ENCODE data around the gene CHST11. TPM values are rescaled to one million over a fixed set of nuclear protein-coding genes. Genes with fewer than 3 reads are reported as not detected.

The CHST11 gene
- total RNA-seq, 2 donors from 2014 or later = 4.6 to 14.5 TPM

GRCh38 chr12:104517880-104518279 lies 61.1 kb downstream of the CHST11 start:
- no peaks in the 10 kb centered on the region for H3K36me3 ChIP-seq (replicated peaks in 1 of 2; ENCODE audit: insufficient read depth in 1 of 2, low read depth in 2 of 2)
- H3K27ac ChIP-seq = no peak overlapping the region
- peaks cover 2% of the 10 kb centered on the region for H3K4me1 ChIP-seq
- no peak for DNase-seq
- no peaks in the 10 kb centered on the region for H3K27me3 ChIP-seq
- no peaks in the 10 kb centered on the region for H3K9me3 ChIP-seq
- no peak overlapping the region for H3K4me3 ChIP-seq
- TF ChIP-seq POLR2A (IDR thresholded peaks at IDR 0.05) (no peak), CTCF (IDR thresholded peaks at IDR 0.05) (no peak)
- WGBS, 2 donors = 92 to 99% methylated on average over 10 of the region's 10 CpGs
- intact Hi-C loops (cut with DNase I) = no loop called here
- ATAC-seq = no peak

- no peak for ATAC-seq
- H3K4me1 ChIP-seq = peaks cover 18% of the 10 kb centered on the region
- no peak overlapping the region for H3K27ac ChIP-seq
- no peak for DNase-seq
- TF ChIP-seq CTCF (IDR thresholded peaks at IDR 0.05) = no peak
- TF ChIP-seq POLR2A (IDR thresholded peaks at IDR 0.05) = no peak
- intact Hi-C loops (cut with DNase I) = no loop called here
- no peaks in the 10 kb centered on the region for H3K36me3 ChIP-seq (replicated peaks in 1 of 2; ENCODE audit: insufficient read depth in 1 of 2, low read depth in 2 of 2)
- no peaks in the 10 kb centered on the region for H3K9me3 ChIP-seq
- H3K4me3 ChIP-seq = no peak overlapping the region
- WGBS, 2 donors = 83 to 84% methylated on average over 7 of the region's 7 CpGs
- H3K27me3 ChIP-seq = no peaks in the 10 kb centered on the region
Observed at GRCh38 chr12:104519190-104520019, 62.7 kb downstream of the CHST11 start.

GRCh38 chr12:104520242-104520900 lies 63.6 kb downstream of the CHST11 start:
- DNase-seq (no peak), ATAC-seq (no peak)
- 89 to 91% methylated on average over 4 of the region's 4 CpGs for WGBS, 2 donors
- TF ChIP-seq CTCF (IDR thresholded peaks at IDR 0.05) (no peak), POLR2A (IDR thresholded peaks at IDR 0.05) (no peak)
- Histone ChIP-seq H3K4me3 (no peak overlapping the region), H3K27ac (no peak overlapping the region), H3K36me3 (replicated peaks in 1 of 2; ENCODE audit: insufficient read depth in 1 of 2, low read depth in 2 of 2) (no peaks in the 10 kb centered on the region), H3K9me3 (no peaks in the 10 kb centered on the region), H3K4me1 (peaks cover 20% of the 10 kb centered on the region), H3K27me3 (no peaks in the 10 kb centered on the region)
- intact Hi-C loops (cut with DNase I) = no loop called here

- no peak overlapping the region for H3K27ac ChIP-seq
- no peaks in the 10 kb centered on the region for H3K27me3 ChIP-seq
- H3K9me3 ChIP-seq = no peaks in the 10 kb centered on the region
- H3K36me3 ChIP-seq (replicated peaks in 1 of 2; ENCODE audit: insufficient read depth in 1 of 2, low read depth in 2 of 2) = no peaks in the 10 kb centered on the region
- no peak overlapping the region for H3K4me3 ChIP-seq
- WGBS, 2 donors = 58 to 60% methylated on average over 5 of the region's 5 CpGs
- no peak for TF ChIP-seq POLR2A (IDR thresholded peaks at IDR 0.05)
- no peak for TF ChIP-seq CTCF (IDR thresholded peaks at IDR 0.05)
- intact Hi-C loops (cut with DNase I) = no loop called here
- peaks cover 20% of the 10 kb centered on the region for H3K4me1 ChIP-seq
- DNase-seq = no peak
- ATAC-seq = no peak
Observed at GRCh38 chr12:104521731-104522130, 65.0 kb downstream of the CHST11 start.
